A549 (cell line): Measurements from ENCODE around the gene SMAD6. TPM values are rescaled to one million over a fixed set of nuclear protein-coding genes. Genes with fewer than 3 reads are reported as not detected.

Source experiments
- ATAC-seq, 2 experiments: fragments of 200-7000 bp in 1 of 2; fragments of >200 bp in 1 of 2; cut with Nextera tagmentation in 1 of 2; cut with Tn5 transposase in 1 of 2; 3 replicates each; pipeline versions ENCODE4 v1.8.0 to v1.9.1; 2018 to 2020; ENCODE audit warnings: mild to moderate bottlenecking in 1 of 2, moderate library complexity in 1 of 2
- CTCF ChIA-PET: fragments of 300-600 bp; sonication (Branson Sonifier 250); formaldehyde crosslinking; extraction: SDS; loops from one replicate; lab custom pipeline; 2021; ENCODE audit warnings: antibody characterized with exemption, inconsistent platforms; lab: Yijun Ruan, JAX
- POLR2A ChIA-PET: fragments of 350-600 bp; formaldehyde crosslinking; extraction: SDS; loops from one replicate; lab custom pipeline; 2021; ENCODE audit warnings: antibody characterized with exemption, inconsistent platforms; lab: Yijun Ruan, JAX
- DNase-seq, 2 experiments: peaks; one replicate each; pipeline versions ENCODE4 v3.0.0 to v3.0.0-alpha.2; 2011 to 2016; ENCODE audit warnings: low read depth in 1 of 2, low spot score in 1 of 2
- FAIRE-seq: peaks from 2 replicates; lab custom pipeline; 2011; peaks lifted over from hg19 to GRCh38; lab: Jason Lieb, UNC
- H3K27ac ChIP-seq, 2 experiments: fragments of >200 bp; sonication (Bioruptor Twin); formaldehyde crosslinking; 3 replicates each; pipeline ENCODE4 v1.5.1; 2016 to 2017
- H3K4me1 ChIP-seq: fragments of >200 bp; sonication (Bioruptor Twin); formaldehyde crosslinking; 3 replicates; pipeline ENCODE4 v1.6.1; 2016
- H3K4me2 ChIP-seq: fragments of >200 bp; sonication (Bioruptor Twin); formaldehyde crosslinking; 3 replicates; pipeline ENCODE4 v1.6.1; 2016
- H3K4me3 ChIP-seq: fragments of >200 bp; sonication (Bioruptor Twin); formaldehyde crosslinking; 3 replicates; pipeline ENCODE4 v1.5.1; 2016
- H3K9me3 ChIP-seq: fragments of >200 bp; sonication (Bioruptor Twin); formaldehyde crosslinking; 3 replicates; pipeline ENCODE4 v1.6.1; 2016
- CBX2 ChIP-seq: fragments of 200-600 bp; sonication (generic); IDR thresholded peaks from 2 replicates; pipeline ENCODE4 v1.6.1; 2016; ENCODE audit warnings: low read depth, mild to moderate bottlenecking, borderline replicate concordance
- CBX8 ChIP-seq: fragments of 200-600 bp; sonication (generic); IDR thresholded peaks from 2 replicates; pipeline ENCODE4 v1.6.1; 2016
- CEBPB ChIP-seq, 2 experiments: fragments of >200 bp in 1 of 2; sonication (Bioruptor Twin) in 1 of 2; formaldehyde crosslinking in 1 of 2; IDR thresholded peaks; 2 replicates each; pipeline ENCODE4 v1.6.1; 2012 to 2016
- CHD4 ChIP-seq: fragments of 200-600 bp; sonication (generic); IDR thresholded peaks from 2 replicates; pipeline ENCODE4 v1.6.1; 2016; ENCODE audit warnings: antibody characterized with exemption, mild to moderate bottlenecking, borderline replicate concordance
- EHMT2 ChIP-seq: fragments of 200-600 bp; sonication (generic); IDR thresholded peaks from 2 replicates; pipeline ENCODE4 v1.6.1; 2016; ENCODE audit warnings: antibody characterized with exemption, low read depth, mild to moderate bottlenecking, moderate library complexity
- EP300 ChIP-seq, 2 experiments: fragments of >200 bp; sonication (Bioruptor Twin); formaldehyde crosslinking; IDR thresholded peaks; 2 replicates in 1 of 2; 3 replicates in 1 of 2; pipeline ENCODE4 v1.6.1; 2016 to 2017
- ESRRA ChIP-seq: fragments of 150-350 bp; IDR thresholded peaks from 2 replicates; pipeline ENCODE4 v1.6.1; 2014; ENCODE audit warnings: mild to moderate bottlenecking, low read length, borderline replicate concordance
- FOSL2 ChIP-seq, 2 experiments: fragments of 450-650 bp in 1 of 2; fragments of >200 bp in 1 of 2; sonication (Bioruptor Twin) in 1 of 2; formaldehyde crosslinking; IDR thresholded peaks; 2 replicates each; pipeline versions ENCODE4 v1.5.0 to v1.6.1; 2016 to 2020; ENCODE audit warnings: mild to moderate bottlenecking in 1 of 2, moderate library complexity in 1 of 2
- FOXS1 ChIP-seq: fragments of 250-450 bp; sonication (Bioruptor Pico); IDR thresholded peaks from 2 replicates; pipeline ENCODE4 v1.5.0; 2020; ENCODE audit warnings: mild to moderate bottlenecking, moderate library complexity
- GATA3 ChIP-seq: IDR thresholded peaks from 2 replicates; pipeline ENCODE4 v1.6.1; 2012; ENCODE audit warnings: borderline replicate concordance
- HDAC2 ChIP-seq: fragments of 200-600 bp; sonication (generic); IDR thresholded peaks from 2 replicates; pipeline ENCODE4 v1.6.1; 2016
- JUN ChIP-seq, 2 experiments: fragments of >200 bp; sonication (Bioruptor Twin); formaldehyde crosslinking; IDR thresholded peaks; 2 replicates in 1 of 2; 3 replicates in 1 of 2; pipeline ENCODE4 v1.6.1; 2016 to 2017
- JUNB ChIP-seq: fragments of >200 bp; sonication (Bioruptor Twin); formaldehyde crosslinking; IDR thresholded peaks from 2 replicates; pipeline ENCODE4 v1.6.1; 2016
- KDM1A ChIP-seq: fragments of 200-600 bp; sonication (generic); IDR thresholded peaks from 2 replicates; pipeline ENCODE4 v1.6.1; 2016; ENCODE audit warnings: low read depth, mild to moderate bottlenecking
- POLR2AphosphoS2 ChIP-seq: conservative IDR thresholded peaks from 2 replicates; pipeline ENCODE4 v1.6.1; 2012; ENCODE audit warnings: low read length, improper control_type of control experiment, inconsistent platforms
- RAD21 ChIP-seq, 2 experiments: fragments of >200 bp in 1 of 2; sonication (Bioruptor Twin) in 1 of 2; formaldehyde crosslinking in 1 of 2; IDR thresholded peaks in 1 of 2; conservative IDR thresholded peaks in 1 of 2; 2 replicates in 1 of 2; 3 replicates in 1 of 2; pipeline ENCODE4 v1.6.1; 2012 to 2018; ENCODE audit warnings: inconsistent platforms in 1 of 2
- RARB ChIP-seq: fragments of 250-450 bp; sonication (Bioruptor Pico); IDR thresholded peaks from 2 replicates; pipeline ENCODE4 v1.8.0; 2021; ENCODE audit warnings: mild to moderate bottlenecking, moderate library complexity
- RCOR1 ChIP-seq: fragments of 150-350 bp; IDR thresholded peaks from 2 replicates; pipeline ENCODE4 v1.6.1; 2014; ENCODE audit warnings: antibody characterized with exemption, low read length, low read depth
- RFX5 ChIP-seq: fragments of 450-650 bp; IDR thresholded peaks from 2 replicates; pipeline ENCODE4 v1.7.1; 2014; ENCODE audit warnings: antibody characterized with exemption, mild to moderate bottlenecking, moderate library complexity
- RNF2 ChIP-seq: fragments of 200-600 bp; sonication (generic); IDR thresholded peaks from 2 replicates; pipeline ENCODE4 v1.6.1; 2016; ENCODE audit warnings: low read depth, mild to moderate bottlenecking, antibody characterized with exemption, moderate library complexity, borderline replicate concordance
- TP53 ChIP-seq: fragments of 250-450 bp; sonication (Bioruptor Pico); IDR thresholded peaks from 2 replicates; pipeline ENCODE4 v1.5.0; 2021; ENCODE audit warnings: mild to moderate bottlenecking, moderate library complexity
- WGBS: methylation state at CpG from one replicate; pipeline ENCODE4 v1.1.6; 2017; ENCODE audit errors: missing lambda C conversion rate; 5-methylcytosine and 5-hydroxymethylcytosine counted together
- polyA plus RNA-seq, 4 experiments: library from polyadenylated mRNA; depleted of rRNA in 3 of 4; stranded (reverse); fragments of >200 nt; fragmentation: RNase III in 1 of 4; extraction: RNeasy Plus Mini Kit Qiagen cat#74134 plus additional on column Dnase treatment in 1 of 4; gene quantifications; 2 replicates in 3 of 4; 3 replicates in 1 of 4; pipeline ENCODE4 v1.2.3, GENCODE V29; 2011 to 2017
- TF ChIP-seq, protein P1 (sequence below): IDR thresholded peaks from 2 replicates; pipeline ENCODE4 v1.6.1; 2012
- TF ChIP-seq, protein P2 (sequence below): IDR thresholded peaks from 2 replicates; pipeline ENCODE4 v1.6.1; 2012; ENCODE audit warnings: low read depth, borderline replicate concordance
- TF ChIP-seq, protein P3 (sequence below): fragments of 450-650 bp; IDR thresholded peaks from 2 replicates; pipeline ENCODE4 v1.6.1; 2014; ENCODE audit warnings: antibody characterized with exemption
- TF ChIP-seq, protein P4 (sequence below): fragments of 150-350 bp; IDR thresholded peaks from 2 replicates; pipeline ENCODE4 v1.6.1; 2014; ENCODE audit warnings: low read depth, mild to moderate bottlenecking, low read length
- TF ChIP-seq, protein P5 (sequence below): fragments of >200 bp; sonication (Bioruptor Twin); formaldehyde crosslinking; IDR thresholded peaks from 3 replicates; pipeline ENCODE4 v1.6.1; 2016

The SMAD6 gene
- polyA plus RNA-seq, 2 of the 4 experiments (the other 2 are of a cell fraction) = 9.6 to 46.6 TPM

DNA sequence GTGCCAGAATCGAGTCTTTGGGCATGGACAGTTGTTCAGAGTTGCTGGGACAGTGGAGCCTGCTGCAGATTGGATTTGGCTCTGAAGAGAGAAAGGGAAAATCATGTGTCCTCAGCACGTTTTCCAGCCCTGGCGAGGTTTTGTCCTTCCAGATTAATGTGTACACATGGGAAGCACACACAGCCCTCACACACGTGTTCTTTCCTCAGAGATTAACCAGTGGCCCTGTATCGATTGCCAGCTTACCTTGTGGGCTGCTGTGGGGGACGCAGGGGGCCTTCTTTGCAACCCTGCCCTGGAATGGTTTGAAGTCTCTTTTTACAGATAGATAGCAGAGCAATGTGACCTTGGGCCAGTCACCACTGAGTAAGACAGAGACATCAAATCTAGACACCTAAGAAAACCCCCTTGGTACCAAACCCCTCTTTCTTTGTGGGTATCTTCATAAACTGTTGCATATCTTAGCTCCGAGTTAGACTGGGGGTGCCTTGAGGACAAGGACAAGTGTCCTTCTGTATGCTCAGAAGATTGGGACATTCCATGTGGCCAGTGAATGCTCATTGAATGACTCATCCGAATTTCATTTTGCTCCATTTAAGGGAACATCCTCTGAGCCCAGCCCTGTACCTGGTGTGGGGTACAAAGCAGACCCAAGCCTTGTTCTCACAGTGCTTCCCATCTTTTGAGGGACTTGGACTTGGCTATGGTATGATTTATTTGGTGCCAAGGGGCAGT lies 48.0 kb downstream of the SMAD6 start:
- H3K27ac ChIP-seq = peak overlapping the region; percentile 71 to 87
- DNase-seq (peak in 1 of 2 experiments; percentile 58), FAIRE-seq (peak; percentile 23), ATAC-seq (peak; percentile 24 to 31; a peak in 3 of 6 replicates)
- TF ChIP-seq RCOR1 = no peak
- TF ChIP-seq, protein P1, sequence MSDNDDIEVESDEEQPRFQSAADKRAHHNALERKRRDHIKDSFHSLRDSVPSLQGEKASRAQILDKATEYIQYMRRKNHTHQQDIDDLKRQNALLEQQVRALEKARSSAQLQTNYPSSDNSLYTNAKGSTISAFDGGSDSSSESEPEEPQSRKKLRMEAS = peak; percentile 49; the same call in 1 of the 2 replicates
- TF ChIP-seq RAD21 (conservative IDR thresholded peaks at IDR 0.05 in 1 of 2, IDR thresholded peaks at IDR 0.05 in 1 of 2) = no peak
- TF ChIP-seq EP300 (IDR thresholded peaks at IDR 0.05) = no peak
- TF ChIP-seq, protein P2, sequence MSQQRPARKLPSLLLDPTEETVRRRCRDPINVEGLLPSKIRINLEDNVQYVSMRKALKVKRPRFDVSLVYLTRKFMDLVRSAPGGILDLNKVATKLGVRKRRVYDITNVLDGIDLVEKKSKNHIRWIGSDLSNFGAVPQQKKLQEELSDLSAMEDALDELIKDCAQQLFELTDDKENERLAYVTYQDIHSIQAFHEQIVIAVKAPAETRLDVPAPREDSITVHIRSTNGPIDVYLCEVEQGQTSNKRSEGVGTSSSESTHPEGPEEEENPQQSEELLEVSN = 0 out of 2 replicates have a peak, but pooled peaks have one; percentile 20
- no peak for TF ChIP-seq FOSL2 (IDR thresholded peaks at IDR 0.05)
- peak; percentile 90 for TF ChIP-seq FOSL2 (CRISPR knock-in tag; IDR thresholded peaks at IDR 0.05)
- TF ChIP-seq JUN (IDR thresholded peaks at IDR 0.05) = peak in 1 of 2 experiments; percentile 31; a peak in 1 of 5 replicates
- no peak for TF ChIP-seq CBX8
- TF ChIP-seq JUNB = peak; percentile 30; the same call in 1 of the 2 replicates
- peak in 1 of 2 experiments; percentile 58; a peak in 1 of 4 replicates for TF ChIP-seq CEBPB (IDR thresholded peaks at IDR 0.05)
- H3K9me3 ChIP-seq = peaks cover 12% of the 10 kb centered on the region
- peaks cover 87% of the 10 kb centered on the region for H3K4me1 ChIP-seq
- CTCF ChIA-PET = interaction anchor here (1.1 to 42.9 kb wide), 10 partner anchors 9 to 101 kb away, joined by 3 to 779 read pairs (median 5); partner anchors contain the start of gene SMAD6
- POLR2A ChIA-PET = no interaction called here
- H3K4me3 ChIP-seq = no peak overlapping the region
- H3K4me2 ChIP-seq = peak overlapping the region; percentile 54
- 64% methylated on average over 8 of the region's 8 CpGs for WGBS

DNA sequence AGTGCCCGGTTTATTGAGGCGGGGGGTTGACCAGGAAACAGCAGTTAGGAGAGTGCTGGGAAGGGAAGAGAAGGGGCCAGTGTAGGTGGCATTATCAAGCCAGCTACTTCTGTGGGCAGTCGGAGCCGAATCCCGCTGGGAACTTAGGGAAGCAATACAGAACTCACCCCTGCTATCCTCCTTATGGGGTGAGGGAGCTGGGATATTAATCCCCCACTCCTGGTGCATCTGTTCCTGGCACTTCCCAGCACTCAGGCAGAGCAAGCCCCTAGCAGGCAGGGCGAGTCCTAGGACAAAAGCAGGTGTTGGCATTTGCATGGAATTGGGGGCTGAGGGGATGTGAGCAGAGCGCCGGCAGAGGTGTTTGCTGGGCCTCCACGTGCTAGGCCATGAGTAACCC lies 48.6 kb downstream of the SMAD6 start:
- peaks cover 81% of the 10 kb centered on the region for H3K4me1 ChIP-seq
- peak in 1 of 2 experiments; percentile 7; a peak in 3 of 6 replicates for ATAC-seq
- POLR2A ChIA-PET = no interaction called here
- FAIRE-seq = no peak
- H3K27ac ChIP-seq = peak overlapping the region; percentile 71 to 87
- no peak for TF ChIP-seq CHD4
- TF ChIP-seq EP300 (IDR thresholded peaks at IDR 0.05) = no peak
- TF ChIP-seq RFX5 = no peak
- TF ChIP-seq, protein P3, sequence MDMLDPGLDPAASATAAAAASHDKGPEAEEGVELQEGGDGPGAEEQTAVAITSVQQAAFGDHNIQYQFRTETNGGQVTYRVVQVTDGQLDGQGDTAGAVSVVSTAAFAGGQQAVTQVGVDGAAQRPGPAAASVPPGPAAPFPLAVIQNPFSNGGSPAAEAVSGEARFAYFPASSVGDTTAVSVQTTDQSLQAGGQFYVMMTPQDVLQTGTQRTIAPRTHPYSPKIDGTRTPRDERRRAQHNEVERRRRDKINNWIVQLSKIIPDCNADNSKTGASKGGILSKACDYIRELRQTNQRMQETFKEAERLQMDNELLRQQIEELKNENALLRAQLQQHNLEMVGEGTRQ = no peak
- TF ChIP-seq, protein P4, sequence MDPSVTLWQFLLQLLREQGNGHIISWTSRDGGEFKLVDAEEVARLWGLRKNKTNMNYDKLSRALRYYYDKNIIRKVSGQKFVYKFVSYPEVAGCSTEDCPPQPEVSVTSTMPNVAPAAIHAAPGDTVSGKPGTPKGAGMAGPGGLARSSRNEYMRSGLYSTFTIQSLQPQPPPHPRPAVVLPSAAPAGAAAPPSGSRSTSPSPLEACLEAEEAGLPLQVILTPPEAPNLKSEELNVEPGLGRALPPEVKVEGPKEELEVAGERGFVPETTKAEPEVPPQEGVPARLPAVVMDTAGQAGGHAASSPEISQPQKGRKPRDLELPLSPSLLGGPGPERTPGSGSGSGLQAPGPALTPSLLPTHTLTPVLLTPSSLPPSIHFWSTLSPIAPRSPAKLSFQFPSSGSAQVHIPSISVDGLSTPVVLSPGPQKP = no peak
- no peak for TF ChIP-seq TP53 (CRISPR knock-in tag)
- TF ChIP-seq ESRRA = no peak
- TF ChIP-seq, all 56 proteins: peak for 0
- no peak for DNase-seq
- CTCF ChIA-PET = interaction anchor here (1.1 to 42.9 kb wide), 7 partner anchors 11 to 101 kb away, joined by 3 to 779 read pairs (median 17); partner anchors contain the start of gene SMAD6
- Histone ChIP-seq H3K9me3 (peaks cover 18% of the 10 kb centered on the region), H3K4me2 (peak overlapping the region; percentile 54), H3K4me3 (no peak overlapping the region)
- 88% methylated on average over 9 of the region's 9 CpGs for WGBS

DNA sequence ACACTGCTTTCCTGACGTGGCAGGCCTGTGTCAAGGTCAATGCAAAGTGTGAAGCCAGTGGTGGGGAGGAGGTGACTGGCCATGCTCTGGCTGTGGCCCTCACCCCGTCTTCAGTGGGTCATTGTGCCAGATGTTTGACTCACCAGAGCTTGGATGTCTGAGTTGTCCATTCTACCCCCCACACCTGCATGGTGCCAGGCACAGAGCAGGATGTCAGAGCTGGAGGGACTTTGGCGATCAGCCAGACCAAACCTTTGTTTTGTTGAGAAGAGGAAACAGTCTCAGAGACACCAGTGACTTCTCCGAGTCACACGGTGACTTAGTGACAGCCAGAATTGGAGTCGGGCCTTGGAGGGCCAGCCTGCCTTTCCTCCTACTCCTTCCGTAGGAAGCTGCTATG lies 49.5 kb downstream of the SMAD6 start:
- 7% methylated on average over 7 of the region's 7 CpGs for WGBS
- DNase-seq (peak in 1 of 2 experiments; percentile 77), ATAC-seq (peak; percentile 16 to 32; a peak in 5 of 6 replicates), FAIRE-seq (peak; percentile 95)
- Histone ChIP-seq H3K4me2 (peak overlapping the region; percentile 54), H3K27ac (peak overlapping the region; percentile 71 to 87), H3K4me3 (no peak overlapping the region), H3K4me1 (peaks cover 76% of the 10 kb centered on the region), H3K9me3 (peaks cover 19% of the 10 kb centered on the region)
- ChIA-PET CTCF (interaction anchor here (0.9 to 42.9 kb wide), 7 partner anchors 12 to 488 kb away, joined by 3 to 779 read pairs (median 12); partner anchors contain the start of gene SMAD6), POLR2A (interaction anchor here (0.8 to 0.9 kb wide), 2 partner anchors 29 to 50 kb away, joined by 3 read pairs; no protein-coding TSS in a partner anchor)
- TF ChIP-seq JUNB (no peak), RARB (no peak), FOXS1 (CRISPR knock-in tag) (no peak), KDM1A (no peak), CBX8 (no peak), EHMT2 (no peak), JUN (IDR thresholded peaks at IDR 0.05) (peak; percentile 48 to 65; a peak in 3 of 5 replicates), GATA3 (peak; percentile 67), RNF2 (no peak), CBX2 (no peak), POLR2AphosphoS2 (no peak), ESRRA (0 out of 2 replicates have a peak, but pooled peaks have one; percentile 41), HDAC2 (no peak)
- TF ChIP-seq, protein P5, sequence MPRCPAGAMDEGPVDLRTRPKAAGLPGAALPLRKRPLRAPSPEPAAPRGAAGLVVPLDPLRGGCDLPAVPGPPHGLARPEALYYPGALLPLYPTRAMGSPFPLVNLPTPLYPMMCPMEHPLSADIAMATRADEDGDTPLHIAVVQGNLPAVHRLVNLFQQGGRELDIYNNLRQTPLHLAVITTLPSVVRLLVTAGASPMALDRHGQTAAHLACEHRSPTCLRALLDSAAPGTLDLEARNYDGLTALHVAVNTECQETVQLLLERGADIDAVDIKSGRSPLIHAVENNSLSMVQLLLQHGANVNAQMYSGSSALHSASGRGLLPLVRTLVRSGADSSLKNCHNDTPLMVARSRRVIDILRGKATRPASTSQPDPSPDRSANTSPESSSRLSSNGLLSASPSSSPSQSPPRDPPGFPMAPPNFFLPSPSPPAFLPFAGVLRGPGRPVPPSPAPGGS = no peak
- TF ChIP-seq, protein P2 = no peak
